PFSK-1 (cell line): ENCODE measurements around the gene DLEU7.

Experiments used
- POLR2AphosphoS5 ChIP-seq: IDR thresholded peaks from 2 replicates; pipeline ENCODE4 v1.6.1; 2012; ENCODE audit warnings: low read depth, mild to moderate bottlenecking, control low read depth, low read length, moderate library complexity
- TAF1 ChIP-seq: IDR thresholded peaks from 2 replicates; pipeline ENCODE4 v1.6.1; 2012; ENCODE audit warnings: low read length, control low read depth, borderline replicate concordance; ENCODE audit not compliant: insufficient read depth
- TF ChIP-seq, protein P1 (sequence below), 2 experiments: IDR thresholded peaks; 2 replicates each; pipeline versions ENCODE4 v1.6.1 to v1.8.0; 2011 to 2012; ENCODE audit warnings: low read depth in 2 of 2, low read length in 2 of 2, control low read depth in 1 of 2, inconsistent platforms in 1 of 2, mild to moderate bottlenecking in 1 of 2, moderate library complexity in 1 of 2; ENCODE audit not compliant: insufficient read depth in 1 of 2

DNA sequence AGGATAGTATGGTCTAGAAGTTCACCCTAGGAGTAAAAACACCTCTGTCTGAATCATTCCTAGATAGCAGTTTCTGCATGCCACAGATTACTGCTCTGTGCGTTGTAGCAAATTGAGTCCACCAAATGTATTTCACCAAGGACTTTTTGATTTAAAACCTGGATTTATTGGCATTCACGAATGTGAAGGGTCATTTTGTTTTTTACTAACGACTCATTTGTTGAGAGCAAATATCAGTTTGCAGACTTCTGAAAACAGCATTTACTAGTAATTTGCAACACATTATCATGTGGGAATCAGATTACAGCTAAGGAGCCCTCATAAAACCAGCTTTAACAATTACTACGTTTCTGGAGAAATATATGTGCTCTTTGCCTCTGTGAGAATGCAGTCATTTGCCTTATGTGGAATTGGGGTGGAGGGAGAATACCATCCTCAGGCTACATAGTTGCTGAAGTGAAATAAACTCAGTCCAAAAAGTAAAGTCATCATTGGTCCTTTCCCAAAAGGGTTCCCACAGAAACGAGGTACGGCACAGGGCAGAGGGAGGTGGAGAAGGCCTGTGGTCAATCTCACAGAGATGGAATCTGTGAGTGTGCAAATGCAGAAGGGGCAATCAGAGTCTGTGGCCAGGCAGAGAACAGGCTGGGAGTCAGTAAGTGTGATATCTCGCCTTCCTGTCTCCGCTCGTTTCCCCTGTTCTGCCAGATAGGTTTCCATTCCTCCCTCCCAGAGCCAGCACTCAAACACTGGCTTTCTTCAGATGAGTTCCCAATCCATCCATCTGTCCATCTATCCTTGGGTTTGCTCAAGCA, 63.1 kb downstream of the DLEU7 start:
- TF ChIP-seq TAF1 (no peak), POLR2AphosphoS5 (no peak)
- TF ChIP-seq, protein P1, sequence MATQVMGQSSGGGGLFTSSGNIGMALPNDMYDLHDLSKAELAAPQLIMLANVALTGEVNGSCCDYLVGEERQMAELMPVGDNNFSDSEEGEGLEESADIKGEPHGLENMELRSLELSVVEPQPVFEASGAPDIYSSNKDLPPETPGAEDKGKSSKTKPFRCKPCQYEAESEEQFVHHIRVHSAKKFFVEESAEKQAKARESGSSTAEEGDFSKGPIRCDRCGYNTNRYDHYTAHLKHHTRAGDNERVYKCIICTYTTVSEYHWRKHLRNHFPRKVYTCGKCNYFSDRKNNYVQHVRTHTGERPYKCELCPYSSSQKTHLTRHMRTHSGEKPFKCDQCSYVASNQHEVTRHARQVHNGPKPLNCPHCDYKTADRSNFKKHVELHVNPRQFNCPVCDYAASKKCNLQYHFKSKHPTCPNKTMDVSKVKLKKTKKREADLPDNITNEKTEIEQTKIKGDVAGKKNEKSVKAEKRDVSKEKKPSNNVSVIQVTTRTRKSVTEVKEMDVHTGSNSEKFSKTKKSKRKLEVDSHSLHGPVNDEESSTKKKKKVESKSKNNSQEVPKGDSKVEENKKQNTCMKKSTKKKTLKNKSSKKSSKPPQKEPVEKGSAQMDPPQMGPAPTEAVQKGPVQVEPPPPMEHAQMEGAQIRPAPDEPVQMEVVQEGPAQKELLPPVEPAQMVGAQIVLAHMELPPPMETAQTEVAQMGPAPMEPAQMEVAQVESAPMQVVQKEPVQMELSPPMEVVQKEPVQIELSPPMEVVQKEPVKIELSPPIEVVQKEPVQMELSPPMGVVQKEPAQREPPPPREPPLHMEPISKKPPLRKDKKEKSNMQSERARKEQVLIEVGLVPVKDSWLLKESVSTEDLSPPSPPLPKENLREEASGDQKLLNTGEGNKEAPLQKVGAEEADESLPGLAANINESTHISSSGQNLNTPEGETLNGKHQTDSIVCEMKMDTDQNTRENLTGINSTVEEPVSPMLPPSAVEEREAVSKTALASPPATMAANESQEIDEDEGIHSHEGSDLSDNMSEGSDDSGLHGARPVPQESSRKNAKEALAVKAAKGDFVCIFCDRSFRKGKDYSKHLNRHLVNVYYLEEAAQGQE (IDR thresholded peaks at IDR 0.05; ENCODE audit: insufficient read depth in 1 of 2, low read depth in 2 of 2, low read length in 2 of 2), result no peak
